ENCODE results near the gene GORAB. TPM values are rescaled to one million over a fixed set of nuclear protein-coding genes. Genes with fewer than 3 reads are reported as not detected.

Gene GORAB
- polyA plus RNA-seq, 1 donor from 2014 or later = 17.8 TPM

- Histone ChIP-seq H4K20me1 (ENCODE audit: insufficient read depth) (no peaks in the 10 kb centered on the region), H3K79me2 (replicated peaks; ENCODE audit: insufficient read depth, low read length) (no peaks in the 10 kb centered on the region), H3K4me2 (ENCODE audit: low read length) (no peak overlapping the region), H2AFZ (ENCODE audit: low read depth, low read length) (no peak overlapping the region), H3F3A (ENCODE audit: insufficient read depth, low read length, poor library complexity, severe bottlenecking) (no peaks in the 10 kb centered on the region), H3K9ac (ENCODE audit: low read length) (no peak overlapping the region), H3K36me3 (ENCODE audit: insufficient read depth, low read length) (no peaks in the 10 kb centered on the region), H3K9me3 (ENCODE audit: low read length) (no peaks in the 10 kb centered on the region), H3K4me3 (ENCODE audit: low read length) (no peak overlapping the region), H3K27ac (ENCODE audit: low read length) (no peak overlapping the region), H3K9me2 (ENCODE audit: insufficient read depth, low read length) (no peaks in the 10 kb centered on the region), H3K27me3 (ENCODE audit: insufficient read depth, low read depth, low read length) (no peaks in the 10 kb centered on the region)
- TF ChIP-seq TAF1 (IDR thresholded peaks at IDR 0.05; ENCODE audit: low read depth) = no peak
- no peak for TF ChIP-seq CTCF (IDR thresholded peaks at IDR 0.05; ENCODE audit: poor library complexity, severe bottlenecking)
- TF ChIP-seq SMC3 (conservative IDR thresholded peaks at IDR 0.05; ENCODE audit: poor library complexity) = no peak
- no peak for TF ChIP-seq RAD21 (conservative IDR thresholded peaks at IDR 0.05)
- no peak for TF ChIP-seq REST (IDR thresholded peaks at IDR 0.05; ENCODE audit: borderline replicate concordance)
- TF ChIP-seq EP300 (conservative IDR thresholded peaks at IDR 0.05; ENCODE audit: poor library complexity, severe bottlenecking) = no peak
- TF ChIP-seq MXI1 (conservative IDR thresholded peaks at IDR 0.05; ENCODE audit: poor library complexity, severe bottlenecking) = no peak
- no peak for TF ChIP-seq POLR2AphosphoS5 (IDR thresholded peaks at IDR 0.05)
- TF ChIP-seq EZH2 (IDR thresholded peaks at IDR 0.05; ENCODE audit: borderline replicate concordance, insufficient read depth, low read length, poor library complexity, severe bottlenecking) = no peak
Observed at GRCh38 chr1:170494369-170494768, 37.6 kb upstream of the GORAB start.

GRCh38 chr1:170495006-170495405 lies 37.0 kb upstream of the GORAB start:
- Histone ChIP-seq H3K79me2 (replicated peaks; ENCODE audit: insufficient read depth, low read length) (no peaks in the 10 kb centered on the region), H3K9me3 (ENCODE audit: low read length) (no peaks in the 10 kb centered on the region), H3F3A (ENCODE audit: insufficient read depth, low read length, poor library complexity, severe bottlenecking) (no peaks in the 10 kb centered on the region), H3K27me3 (ENCODE audit: insufficient read depth, low read depth, low read length) (no peaks in the 10 kb centered on the region), H3K9ac (ENCODE audit: low read length) (no peak overlapping the region), H4K20me1 (ENCODE audit: insufficient read depth) (no peaks in the 10 kb centered on the region), H3K9me2 (ENCODE audit: insufficient read depth, low read length) (no peaks in the 10 kb centered on the region), H3K4me2 (ENCODE audit: low read length) (no peak overlapping the region), H3K4me3 (ENCODE audit: low read length) (no peak overlapping the region), H2AFZ (ENCODE audit: low read depth, low read length) (no peak overlapping the region), H3K27ac (ENCODE audit: low read length) (no peak overlapping the region), H3K36me3 (ENCODE audit: insufficient read depth, low read length) (no peaks in the 10 kb centered on the region)
- TF ChIP-seq REST (IDR thresholded peaks at IDR 0.05; ENCODE audit: borderline replicate concordance) (no peak), EP300 (conservative IDR thresholded peaks at IDR 0.05; ENCODE audit: poor library complexity, severe bottlenecking) (no peak), MXI1 (conservative IDR thresholded peaks at IDR 0.05; ENCODE audit: poor library complexity, severe bottlenecking) (no peak), POLR2AphosphoS5 (IDR thresholded peaks at IDR 0.05) (no peak), EZH2 (IDR thresholded peaks at IDR 0.05; ENCODE audit: borderline replicate concordance, insufficient read depth, low read length, poor library complexity, severe bottlenecking) (no peak), TAF1 (IDR thresholded peaks at IDR 0.05; ENCODE audit: low read depth) (no peak), CTCF (IDR thresholded peaks at IDR 0.05; ENCODE audit: poor library complexity, severe bottlenecking) (no peak), SMC3 (conservative IDR thresholded peaks at IDR 0.05; ENCODE audit: poor library complexity) (no peak), RAD21 (conservative IDR thresholded peaks at IDR 0.05) (no peak)
